Endothelial cell of umbilical vein (primary cell): ENCODE measurements around the gene SUGP1. TPM values are rescaled to one million over a fixed set of nuclear protein-coding genes. Genes with fewer than 3 reads are reported as not detected.

ENCODE experiments used
- BruUV-seq: library from RNA; stranded (reverse); fragments of 400-500 nt; replicated peaks from 2 replicates; lab custom pipeline; 2021; lab: Mats Ljungman, UMichigan
- CTCF ChIA-PET: fragments of 300-600, 350-600 bp; sonication (Branson Sonifier 250); formaldehyde crosslinking; loops from one replicate; lab custom pipeline; 2021; ENCODE audit warnings: antibody characterized with exemption, inconsistent platforms; lab: Charles Lee
- POLR2A ChIA-PET: fragments of 300-600, 350-600 bp; sonication (Branson Sonifier 250); formaldehyde crosslinking; loops from one replicate; lab custom pipeline; 2021; ENCODE audit warnings: antibody characterized with exemption, inconsistent platforms; lab: Charles Lee
- DNase-seq: peaks from one replicate; pipeline ENCODE4 v3.0.0-alpha.2; 2011; ENCODE audit warnings: low read depth, low spot score
- FAIRE-seq: peaks from 2 replicates; lab custom pipeline; 2011; peaks lifted over from hg19 to GRCh38; lab: Jason Lieb, UNC
- H2AFZ ChIP-seq: 2 replicates; pipeline ENCODE4 v1.6.0; 2012; ENCODE audit warnings: low read depth, low read length, control low read depth, inconsistent platforms
- H3K27ac ChIP-seq: 2 replicates; pipeline ENCODE4 v1.5.1; 2011; ENCODE audit warnings: low read depth, mild to moderate bottlenecking, control low read depth, low read length, moderate library complexity; ENCODE audit not compliant: insufficient read depth
- H3K27me3 ChIP-seq, 2 experiments: 2 replicates each; pipeline versions ENCODE4 v1.6.0 to v1.6.1; 2011; ENCODE audit warnings: low read length in 2 of 2, mixed read lengths in 1 of 2; ENCODE audit not compliant: control insufficient read depth in 2 of 2, insufficient read depth in 2 of 2
- H3K36me3 ChIP-seq, 2 experiments: 2 replicates in 1 of 2; 3 replicates in 1 of 2; pipeline ENCODE4 v1.5.1; 2011; ENCODE audit warnings: low read length in 2 of 2, mild to moderate bottlenecking in 1 of 2, moderate library complexity in 1 of 2; ENCODE audit not compliant: control insufficient read depth in 2 of 2, insufficient read depth in 2 of 2; ENCODE audit errors: extremely low read depth in 1 of 2
- H3K4me1 ChIP-seq: 3 replicates; pipeline ENCODE4 v1.5.1; 2011; ENCODE audit warnings: mild to moderate bottlenecking, low read length; ENCODE audit not compliant: control insufficient read depth, insufficient read depth; ENCODE audit errors: extremely low read depth
- H3K4me2 ChIP-seq: 2 replicates; pipeline ENCODE4 v1.6.1; 2011; ENCODE audit warnings: low read length, control low read depth, mixed read lengths; ENCODE audit not compliant: insufficient read depth
- H3K4me3 ChIP-seq, 3 experiments: fragments of 200-600 bp in 1 of 3; sonication (generic), shearing (Covaris generic) in 1 of 3; replicated peaks in 1 of 3; 2 replicates each; pipeline ENCODE4 v1.5.1; 2011 to 2016; ENCODE audit warnings: control low read depth in 3 of 3, low read length in 3 of 3, mild to moderate bottlenecking in 2 of 3, inconsistent platforms in 1 of 3, low read depth in 1 of 3, moderate library complexity in 1 of 3; ENCODE audit not compliant: insufficient read depth in 1 of 3
- H3K79me2 ChIP-seq: 2 replicates; pipeline ENCODE4 v1.6.0; 2012; ENCODE audit warnings: low read length, inconsistent platforms; ENCODE audit not compliant: control insufficient read depth, insufficient read depth
- H3K9ac ChIP-seq: replicated peaks from 2 replicates; pipeline ENCODE3; 2011; ENCODE audit warnings: low read length, control low read depth; ENCODE audit not compliant: insufficient read depth; ENCODE audit errors: extremely low read depth
- H3K9me1 ChIP-seq: replicated peaks from 3 replicates; pipeline ENCODE4 v1.6.0; 2011; ENCODE audit warnings: mild to moderate bottlenecking, low read length; ENCODE audit not compliant: control insufficient read depth, insufficient read depth; ENCODE audit errors: extremely low read depth
- H3K9me3 ChIP-seq: replicated peaks from 2 replicates; pipeline ENCODE4 v1.5.1; 2012; ENCODE audit warnings: low read length, inconsistent platforms; ENCODE audit not compliant: control insufficient read depth, insufficient read depth
- H4K20me1 ChIP-seq: replicated peaks from 2 replicates; pipeline ENCODE3; 2011; ENCODE audit warnings: mild to moderate bottlenecking, low read length; ENCODE audit not compliant: control insufficient read depth, insufficient read depth; ENCODE audit errors: extremely low read depth
- CTCF ChIP-seq, 2 donors: IDR thresholded peaks; 1 replicate in 1 of 2; 2 replicates in 1 of 2; pipeline ENCODE4 v1.5.1; 2011; ENCODE audit warnings: low read length in 2 of 2, mild to moderate bottlenecking in 2 of 2, moderate library complexity in 2 of 2, control low read depth in 1 of 2, inconsistent platforms in 1 of 2, low read depth in 1 of 2; ENCODE audit not compliant: insufficient read depth in 1 of 2; ENCODE audit errors: extremely low read depth in 1 of 2
- EZH2 ChIP-seq: IDR thresholded peaks from 2 replicates; pipeline ENCODE4 v1.6.1; 2012; ENCODE audit warnings: borderline replicate concordance, low read depth, mild to moderate bottlenecking, moderate library complexity, low read length, inconsistent platforms; ENCODE audit not compliant: severe bottlenecking
- FOS ChIP-seq: IDR thresholded peaks from 2 replicates; pipeline ENCODE4 v1.6.1; 2011; ENCODE audit warnings: mild to moderate bottlenecking, low read length, moderate library complexity, borderline replicate concordance; ENCODE audit not compliant: insufficient read depth
- GATA2 ChIP-seq: IDR thresholded peaks from 2 replicates; pipeline ENCODE4 v1.7.0; 2011; ENCODE audit warnings: low read depth, mild to moderate bottlenecking, moderate library complexity, mixed read lengths, low read length; ENCODE audit not compliant: insufficient read length, insufficient read depth
- JUN ChIP-seq: IDR thresholded peaks from 2 replicates; pipeline ENCODE4 v1.6.1; 2011; ENCODE audit warnings: borderline replicate concordance, low read depth; ENCODE audit not compliant: insufficient read length, insufficient read depth
- MYC ChIP-seq: IDR thresholded peaks from one replicate; pipeline ENCODE4 v1.6.1; 2011; ENCODE audit warnings: mild to moderate bottlenecking, low read depth, low read length
- POLR2A ChIP-seq: IDR thresholded peaks from 2 replicates; pipeline ENCODE4 v1.6.1; 2012; ENCODE audit warnings: low read depth, mild to moderate bottlenecking, control low read depth, low read length
- POLR2AphosphoS5 ChIP-seq: IDR thresholded peaks from 2 replicates; pipeline ENCODE4 v1.6.1; 2012; ENCODE audit warnings: low read depth, mild to moderate bottlenecking, control low read depth, low read length, moderate library complexity; ENCODE audit not compliant: insufficient read depth
- dilution Hi-C: fragments of 300-500 bp; cut with MboI; formaldehyde crosslinking; loops from one replicate; pipeline ENCODE4 v1.15.0; 2019; ENCODE audit warnings: low sequenced_read_pairs; ENCODE audit not compliant: extremely low pct_ligation_motif_present
- intact Hi-C: fragments of 100-400 bp; cut with micrococcal nuclease; formaldehyde crosslinking; loops from one replicate; pipeline ENCODE4 v1.10.0; 2022
- polyA plus RNA-seq, 4 experiments: library from polyadenylated mRNA; depleted of rRNA in 3 of 4; stranded (reverse) in 3 of 4; unstranded in 1 of 4; fragments of >200 nt; gene quantifications; 2 replicates each; pipeline versions ENCODE4 v1.2.1 to v1.2.3, GENCODE V29; 2011 to 2012; ENCODE audit warnings: missing spikeins in 1 of 4
- total RNA-seq: library from RNA; stranded (reverse); gene quantifications from 2 replicates; pipeline ENCODE4 v1.2.3, GENCODE V29; 2021
- TF ChIP-seq, protein P1 (sequence below): IDR thresholded peaks from 2 replicates; pipeline ENCODE4 v1.6.1; 2011; ENCODE audit not compliant: insufficient read depth, insufficient read length

Gene SUGP1
- total and polyA plus RNA-seq, 2 donors (not counting 3 experiments of a cell fraction or from before 2014, with no cell fraction given) = 41.0 to 64.7 TPM

DNA sequence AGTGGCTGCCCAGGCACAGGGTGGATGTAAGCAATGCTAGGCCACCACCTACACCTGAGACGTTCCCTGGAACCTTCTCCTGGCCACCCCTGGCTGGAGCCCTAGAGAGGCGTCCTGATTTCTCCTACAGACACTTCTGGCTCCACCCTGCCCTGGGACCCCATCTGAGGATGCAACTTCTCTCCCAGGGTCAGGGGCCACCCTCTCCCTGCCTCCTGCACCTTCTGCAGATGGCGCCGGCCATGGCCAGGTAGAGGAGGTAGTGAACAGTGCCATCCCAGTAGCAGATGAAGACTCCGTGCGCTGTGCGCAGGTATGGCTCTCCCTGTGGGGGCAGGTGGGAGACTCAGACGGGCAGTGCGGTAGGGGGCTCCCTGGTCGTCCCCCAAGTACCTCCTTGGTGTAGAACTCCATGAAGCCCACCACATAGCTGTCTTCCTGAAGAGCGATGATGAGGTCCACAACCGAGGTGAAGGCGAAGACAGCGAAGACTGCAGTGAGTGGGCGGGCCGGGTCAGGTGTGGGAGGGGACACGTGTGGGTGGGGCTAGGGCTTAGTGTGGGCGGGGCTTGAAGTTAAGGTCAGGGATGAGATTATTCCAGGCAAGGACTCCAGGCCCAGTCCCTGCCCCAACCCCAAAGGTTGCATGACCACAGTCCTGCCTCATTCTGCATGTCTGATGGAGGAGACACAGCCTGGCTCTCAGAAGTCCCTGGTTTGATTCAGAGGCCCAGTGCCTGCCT lies 50.2 kb downstream of the SUGP1 start:
- H3K9me3 ChIP-seq = no peaks in the 10 kb centered on the region
- H3K4me2 ChIP-seq = no peak overlapping the region
- ChIA-PET CTCF (no interaction called here), POLR2A (no interaction called here)
- peaks cover 7 to 8% of the 10 kb centered on the region in 2 experiments for H3K27me3 ChIP-seq
- no peak overlapping the region for H3K27ac ChIP-seq
- no peaks in the 10 kb centered on the region for H4K20me1 ChIP-seq
- H3K36me3 ChIP-seq = no peaks in the 10 kb centered on the region
- dilution Hi-C loops = no loop called here
- H2AFZ ChIP-seq = no peak overlapping the region
- no peak for DNase-seq
- no peaks in the 10 kb centered on the region for H3K79me2 ChIP-seq
- no peaks in the 10 kb centered on the region for H3K9me1 ChIP-seq
- TF ChIP-seq CTCF (IDR thresholded peaks at IDR 0.05; ENCODE audit: extremely low read depth in 1 of 2, insufficient read depth in 1 of 2, low read depth in 1 of 2, low read length in 2 of 2) (no peak), MYC (no peak), POLR2A (no peak), EZH2 (no peak), FOS (no peak), JUN (no peak), GATA2 (no peak), POLR2AphosphoS5 (no peak)
- TF ChIP-seq, protein P1, sequence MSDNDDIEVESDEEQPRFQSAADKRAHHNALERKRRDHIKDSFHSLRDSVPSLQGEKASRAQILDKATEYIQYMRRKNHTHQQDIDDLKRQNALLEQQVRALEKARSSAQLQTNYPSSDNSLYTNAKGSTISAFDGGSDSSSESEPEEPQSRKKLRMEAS = no peak
- no peak overlapping the region for H3K4me3 ChIP-seq
- no peak for FAIRE-seq
- H3K4me1 ChIP-seq = no peaks in the 10 kb centered on the region
- intact Hi-C loops = no loop called here
- BruUV-seq = no TSS peak
- H3K9ac ChIP-seq = no peak overlapping the region
